HUES64 (cell line): ENCODE measurements around the gene SLC46A1. TPM values are rescaled to one million over a fixed set of nuclear protein-coding genes. Genes with fewer than 3 reads are reported as not detected.
"Not testable (repeated sequence)": the region's sequence is repeated elsewhere in the genome, so short reads cannot be mapped to it uniquely, and the experiment has no call there.

Source experiments
- H3K27ac ChIP-seq: 2 replicates; pipeline ENCODE4 v1.7.0; 2013; ENCODE audit warnings: low read depth, low read length, inconsistent platforms
- H3K27me3 ChIP-seq: 2 replicates; pipeline ENCODE4 v1.6.1; 2013; ENCODE audit warnings: mild to moderate bottlenecking, low read length; ENCODE audit not compliant: insufficient read depth
- H3K36me3 ChIP-seq: 2 replicates; pipeline ENCODE4 v1.6.1; 2013; ENCODE audit warnings: mild to moderate bottlenecking, low read length; ENCODE audit not compliant: insufficient read depth
- H3K4me1 ChIP-seq: 2 replicates; pipeline ENCODE4 v1.6.1; 2013; ENCODE audit warnings: mild to moderate bottlenecking, low read length, moderate library complexity; ENCODE audit not compliant: insufficient read depth
- H3K4me3 ChIP-seq: 2 replicates; pipeline ENCODE4 v1.5.1; 2013; ENCODE audit warnings: mild to moderate bottlenecking, low read length, moderate library complexity
- H3K9ac ChIP-seq: 2 replicates; pipeline ENCODE4 v1.6.1; 2013; ENCODE audit warnings: mild to moderate bottlenecking, low read depth, low read length
- H3K9me3 ChIP-seq: 2 replicates; pipeline ENCODE4 v1.6.1; 2013; ENCODE audit warnings: low read depth, low read length; ENCODE audit not compliant: insufficient read depth
- WGBS: fragments of 150-250, 120-280 bp; methylation state at CpG from one replicate; pipeline ENCODE4 v1.1.7; 2013; ENCODE audit warnings: missing lambda C conversion rate; 5-methylcytosine and 5-hydroxymethylcytosine counted together
- polyA plus RNA-seq, 2 experiments: library from polyadenylated mRNA; stranded (reverse); fragments of 50-300 nt; gene quantifications; one replicate each; pipeline ENCODE4 v1.2.3, GENCODE V29; 2013

Gene SLC46A1
- 3.7 TPM for polyA plus RNA-seq (2013, experiment 1 of 2)
- 3.4 TPM for polyA plus RNA-seq (2013, experiment 2 of 2)

- peak within 1 kb of the TSS; percentile 56 for H3K9ac ChIP-seq
- H3K4me1 ChIP-seq = peaks cover 57% of the 10 kb centered on the region
- no peaks in the 10 kb centered on the region for H3K36me3 ChIP-seq
- 0 out of 2 replicates have a peak within 1 kb of the TSS, but pooled peaks have one; percentile 19 for H3K27ac ChIP-seq
- 1% methylated on average over 70 of the region's 70 CpGs for WGBS
- no peaks in the 10 kb centered on the region for H3K9me3 ChIP-seq
- peaks cover 61% of the 10 kb centered on the region for H3K27me3 ChIP-seq
- peak within 1 kb of the TSS; percentile 67 for H3K4me3 ChIP-seq
Observed at GRCh38 chr17:28405632-28406472, at the start of gene SLC46A1. SLC46A1 (minus strand) TSS chr17:28406212; CDS start chr17:28406114, 98 bp downstream.

GRCh38 chr17:28449859-28450258, 43.8 kb upstream of the SLC46A1 start:
- no CpG with 5 or more reads among the region's 1 CpG for WGBS
- Histone ChIP-seq H3K4me3 (no peak overlapping the region), H3K9me3 (no peaks in the 10 kb centered on the region), H3K9ac (no peak overlapping the region), H3K27ac (no peak overlapping the region), H3K27me3 (no peaks in the 10 kb centered on the region), H3K36me3 (no peaks in the 10 kb centered on the region), H3K4me1 (no peaks in the 10 kb centered on the region)

GRCh38 chr17:28447396-28447760, 41.4 kb upstream of the SLC46A1 start:
- no peak overlapping the region for H3K27ac ChIP-seq
- H3K9ac ChIP-seq = no peak overlapping the region
- no peak overlapping the region for H3K4me3 ChIP-seq
- 83% methylated on average over 5 of the region's 5 CpGs for WGBS
- no peaks in the 10 kb centered on the region for H3K9me3 ChIP-seq
- H3K4me1 ChIP-seq = no peaks in the 10 kb centered on the region
- no peaks in the 10 kb centered on the region for H3K27me3 ChIP-seq
- H3K36me3 ChIP-seq = no peaks in the 10 kb centered on the region

GRCh38 chr17:28446716-28447395, 40.8 kb upstream of the SLC46A1 start:
- Histone ChIP-seq H3K27ac (no peak overlapping the region), H3K4me3 (no peak overlapping the region), H3K36me3 (no peaks in the 10 kb centered on the region), H3K9ac (no peak overlapping the region), H3K4me1 (no peaks in the 10 kb centered on the region), H3K27me3 (no peaks in the 10 kb centered on the region), H3K9me3 (no peaks in the 10 kb centered on the region)
- 93% methylated on average over 8 of the region's 8 CpGs for WGBS

GRCh38 chr17:28443901-28444638, 38.1 kb upstream of the SLC46A1 start:
- Histone ChIP-seq H3K9me3 (no peaks in the 10 kb centered on the region), H3K9ac (no peak overlapping the region), H3K27ac (no peak overlapping the region), H3K4me3 (no peak overlapping the region), H3K27me3 (no peaks in the 10 kb centered on the region), H3K36me3 (no peaks in the 10 kb centered on the region), H3K4me1 (no peaks in the 10 kb centered on the region)
- WGBS = 93% methylated on average over 9 of the region's 9 CpGs

GRCh38 chr17:28434326-28434725, 28.3 kb upstream of the SLC46A1 start:
- not testable (repeated sequence) for H3K36me3 ChIP-seq, H3K27ac ChIP-seq, H3K4me3 ChIP-seq, H3K9me3 ChIP-seq, H3K9ac ChIP-seq, H3K4me1 ChIP-seq
- WGBS = 92% methylated on average over 8 of the region's 8 CpGs
- H3K27me3 ChIP-seq = peaks cover 11% of the 10 kb centered on the region

- Histone ChIP-seq H3K4me3 (no peak overlapping the region), H3K9me3 (no peaks in the 10 kb centered on the region), H3K27me3 (peaks cover 11% of the 10 kb centered on the region), H3K36me3 (no peaks in the 10 kb centered on the region), H3K27ac (no peak overlapping the region), H3K4me1 (no peaks in the 10 kb centered on the region), H3K9ac (no peak overlapping the region)
- WGBS = 79% methylated on average over 1 of the region's 1 CpG
Observed at GRCh38 chr17:28433721-28434120, 27.7 kb upstream of the SLC46A1 start.

GRCh38 chr17:28427982-28428381, 22.0 kb upstream of the SLC46A1 start:
- H3K4me3 ChIP-seq, H3K4me1 ChIP-seq, H3K9ac ChIP-seq, H3K27ac ChIP-seq, H3K9me3 ChIP-seq, H3K36me3 ChIP-seq: not testable (repeated sequence)
- H3K27me3 ChIP-seq = peaks cover 11% of the 10 kb centered on the region
- 86% methylated on average over 1 of the region's 4 CpGs for WGBS

- Histone ChIP-seq H3K4me1 (no peaks in the 10 kb centered on the region), H3K9ac (no peak overlapping the region), H3K9me3 (no peaks in the 10 kb centered on the region), H3K4me3 (no peak overlapping the region), H3K27ac (no peak overlapping the region), H3K27me3 (peaks cover 8% of the 10 kb centered on the region; the same call in 1 of the 2 replicates), H3K36me3 (no peaks in the 10 kb centered on the region)
- WGBS = 92% methylated on average over 3 of the region's 5 CpGs
Observed at GRCh38 chr17:28427371-28427770, 21.4 kb upstream of the SLC46A1 start.

GRCh38 chr17:28426081-28426519, 20.1 kb upstream of the SLC46A1 start:
- no peaks in the 10 kb centered on the region for H3K4me1 ChIP-seq
- no peak overlapping the region for H3K27ac ChIP-seq
- H3K36me3 ChIP-seq = no peaks in the 10 kb centered on the region
- 81% methylated on average over 9 of the region's 9 CpGs for WGBS
- no peak overlapping the region for H3K9ac ChIP-seq
- H3K27me3 ChIP-seq = no peaks in the 10 kb centered on the region
- H3K9me3 ChIP-seq = no peaks in the 10 kb centered on the region
- no peak overlapping the region for H3K4me3 ChIP-seq

GRCh38 chr17:28425206-28425605, 19.2 kb upstream of the SLC46A1 start:
- H3K4me1 ChIP-seq = no peaks in the 10 kb centered on the region
- no peaks in the 10 kb centered on the region for H3K27me3 ChIP-seq
- H3K36me3 ChIP-seq = no peaks in the 10 kb centered on the region
- no peak overlapping the region for H3K9ac ChIP-seq
- H3K9me3 ChIP-seq = no peaks in the 10 kb centered on the region
- H3K27ac ChIP-seq = no peak overlapping the region
- no peak overlapping the region for H3K4me3 ChIP-seq
- 91% methylated on average over 13 of the region's 13 CpGs for WGBS
